Esophagus muscularis mucosa (tissue), 3 donors: ENCODE results near the gene TAF6.

Experiments used
- POLR2AphosphoS5 ChIP-seq, 2 donors: sonication (generic); formaldehyde crosslinking; IDR thresholded peaks; one replicate each; pipeline ENCODE4 v1.6.1; 2017; ENCODE audit warnings: antibody characterized with exemption in 2 of 2
- TF ChIP-seq, protein P1 (sequence below), 3 experiments: fragments of 200-600 bp in 2 of 3; fragments of 450-650 bp in 1 of 3; sonication (generic) in 2 of 3; IDR thresholded peaks; one replicate each; pipeline ENCODE4 v1.5.1; 2017 to 2019; ENCODE audit warnings: antibody characterized with exemption in 3 of 3, mild to moderate bottlenecking in 2 of 3, moderate library complexity in 1 of 3

DNA sequence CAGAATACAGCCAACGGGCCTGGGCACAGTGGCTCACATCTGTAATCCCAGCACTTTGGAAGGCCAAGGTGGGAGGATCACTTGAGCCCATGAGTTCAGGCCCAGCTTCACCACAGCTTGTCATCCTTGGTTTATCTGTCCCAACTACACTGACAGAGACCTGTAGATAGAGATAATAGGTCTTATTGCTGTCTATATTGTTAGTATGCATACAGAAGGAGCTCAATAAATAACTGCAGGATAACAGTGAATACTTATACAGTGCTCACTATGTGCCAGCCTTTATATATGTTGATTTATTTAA is 1.5 kb upstream of the TAF6 start:
- TF ChIP-seq, protein P1, sequence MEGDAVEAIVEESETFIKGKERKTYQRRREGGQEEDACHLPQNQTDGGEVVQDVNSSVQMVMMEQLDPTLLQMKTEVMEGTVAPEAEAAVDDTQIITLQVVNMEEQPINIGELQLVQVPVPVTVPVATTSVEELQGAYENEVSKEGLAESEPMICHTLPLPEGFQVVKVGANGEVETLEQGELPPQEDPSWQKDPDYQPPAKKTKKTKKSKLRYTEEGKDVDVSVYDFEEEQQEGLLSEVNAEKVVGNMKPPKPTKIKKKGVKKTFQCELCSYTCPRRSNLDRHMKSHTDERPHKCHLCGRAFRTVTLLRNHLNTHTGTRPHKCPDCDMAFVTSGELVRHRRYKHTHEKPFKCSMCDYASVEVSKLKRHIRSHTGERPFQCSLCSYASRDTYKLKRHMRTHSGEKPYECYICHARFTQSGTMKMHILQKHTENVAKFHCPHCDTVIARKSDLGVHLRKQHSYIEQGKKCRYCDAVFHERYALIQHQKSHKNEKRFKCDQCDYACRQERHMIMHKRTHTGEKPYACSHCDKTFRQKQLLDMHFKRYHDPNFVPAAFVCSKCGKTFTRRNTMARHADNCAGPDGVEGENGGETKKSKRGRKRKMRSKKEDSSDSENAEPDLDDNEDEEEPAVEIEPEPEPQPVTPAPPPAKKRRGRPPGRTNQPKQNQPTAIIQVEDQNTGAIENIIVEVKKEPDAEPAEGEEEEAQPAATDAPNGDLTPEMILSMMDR (IDR thresholded peaks at IDR 0.05): no peak
- no peak for TF ChIP-seq POLR2AphosphoS5 (IDR thresholded peaks at IDR 0.05)
